Erythroblast (primary cell): ENCODE measurements around the gene TNFRSF13B.

Experiments
- GATA1 ChIP-seq: IDR thresholded peaks from 2 replicates; pipeline ENCODE4 v1.6.1; 2011; ENCODE audit warnings: low read depth, mild to moderate bottlenecking, control low read depth, low read length, moderate library complexity
- POLR2A ChIP-seq: IDR thresholded peaks from 2 replicates; pipeline ENCODE4 v1.6.1; 2011; ENCODE audit warnings: mild to moderate bottlenecking, low read length

GRCh38 chr17:16991349-16992009, 19.6 kb upstream of the TNFRSF13B start:
- TF ChIP-seq POLR2A (no peak), GATA1 (no peak)
